ENCODE measurements around the gene CYLC1. TPM values are rescaled to one million over a fixed set of nuclear protein-coding genes. Genes with fewer than 3 reads are reported as not detected.

Gene CYLC1
- total and polyA plus RNA-seq, 2 of the 8 experiments (the other 6 are each of a cell fraction or from before 2014, with no cell fraction given), result not detected

DNA sequence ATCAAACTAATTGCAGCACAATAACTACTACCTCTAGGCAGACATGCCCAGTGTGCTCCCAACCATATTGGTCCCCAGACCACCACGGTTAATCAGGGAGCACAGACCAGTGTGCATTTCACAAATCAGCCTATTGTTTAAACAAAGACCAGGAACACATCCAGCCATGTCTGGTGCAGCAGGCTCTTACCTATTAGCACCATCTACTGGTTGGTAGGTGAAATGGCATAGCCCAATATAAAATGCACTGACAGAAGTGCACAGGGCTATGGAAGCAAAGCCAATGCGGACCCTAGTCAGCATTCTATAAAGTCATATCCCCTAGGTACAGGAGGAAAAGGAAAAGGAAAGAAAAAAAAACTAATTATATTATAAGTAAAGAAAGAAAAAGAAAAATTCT is 15.5 kb upstream of the CYLC1 start:
- Histone ChIP-seq H3K79me2 (ENCODE audit: control insufficient read depth in 1 of 2, insufficient read depth in 2 of 2, low read length in 2 of 2) (no peaks in the 10 kb centered on the region), H3K56ac (replicated peaks; ENCODE audit: insufficient read length, low read depth, low read length) (no peak overlapping the region), H2AFZ (ENCODE audit: low read length) (peak overlapping the region; percentile 96; the same call in 1 of the 2 replicates), H3K4me2 (ENCODE audit: insufficient read depth in 1 of 2, low read depth in 2 of 2, low read length in 2 of 2) (no peak overlapping the region), H4K8ac (ENCODE audit: extremely low read depth, insufficient read depth, low read length) (no peak overlapping the region), H2BK120ac (replicated peaks; ENCODE audit: low read depth, low read length) (no peak overlapping the region), H3K36me3 (ENCODE audit: control insufficient read depth in 2 of 4, insufficient read depth in 4 of 4, low read length in 3 of 4) (no peaks in the 10 kb centered on the region), H3K4me3 (ENCODE audit: extremely low read depth in 1 of 4, insufficient read depth in 2 of 4, low read depth in 3 of 4, low read length in 4 of 4) (no peak overlapping the region), H4K5ac (ENCODE audit: insufficient read length, low read depth, low read length) (no peak overlapping the region), H3K4ac (replicated peaks; ENCODE audit: insufficient read length, low read depth, low read length) (no peak overlapping the region), H4K20me1 (replicated peaks in 1 of 2; ENCODE audit: control insufficient read depth in 1 of 2, insufficient read depth in 2 of 2, low read length in 2 of 2) (no peaks in the 10 kb centered on the region), H3K23ac (ENCODE audit: insufficient read length) (no peak overlapping the region), H3K18ac (ENCODE audit: extremely low read depth, low read length) (no peak overlapping the region), H3K9ac (replicated peaks in 1 of 4; ENCODE audit: extremely low read depth in 1 of 4, low read depth in 3 of 4, low read length in 3 of 4) (no peak overlapping the region), H2BK15ac (ENCODE audit: low read length) (no peak overlapping the region), H3K14ac (ENCODE audit: insufficient read length) (no peak overlapping the region), H4K91ac (replicated peaks; ENCODE audit: insufficient read length, low read length) (no peak overlapping the region), H3K9me3 (ENCODE audit: insufficient read depth in 2 of 2, low read depth in 1 of 2, low read length in 1 of 2) (no peaks in the 10 kb centered on the region), H3K79me1 (ENCODE audit: low read depth, low read length) (no peaks in the 10 kb centered on the region), H2AK5ac (ENCODE audit: low read depth, low read length) (no peak overlapping the region), H2BK20ac (ENCODE audit: low read length) (no peak overlapping the region), H3K27me3 (replicated peaks in 1 of 4; ENCODE audit: control insufficient read depth in 3 of 4, extremely low read depth in 1 of 4, insufficient read depth in 3 of 4, low read length in 3 of 4) (no peaks in the 10 kb centered on the region), H3K4me1 (replicated peaks in 1 of 4; ENCODE audit: control insufficient read depth in 3 of 4, insufficient read depth in 4 of 4, low read length in 3 of 4) (no peaks in the 10 kb centered on the region), H2BK12ac (ENCODE audit: low read depth, low read length) (no peak overlapping the region), H3K27ac (ENCODE audit: low read depth, low read length) (no peak overlapping the region), H3K23me2 (ENCODE audit: low read depth, low read length) (no peaks in the 10 kb centered on the region), H2BK5ac (ENCODE audit: low read depth, low read length) (no peak overlapping the region)
- 34% methylated on average over 2 of the region's 2 CpGs; no CpG with 5 or more reads in 1 of the 2 experiments for WGBS, 2 experiments (ENCODE audit: extremely low coverage in 1 of 2, insufficient coverage in 1 of 2, insufficient read length in 1 of 2, insufficient replicate concordance in 2 of 2, low coverage in 1 of 2, low lambda C conversion rate in 2 of 2, missing lambda C conversion rate in 1 of 2)
- ChIA-PET POLR2A (ENCODE audit: partially characterized antibody) (no interaction called here), CTCF (ENCODE audit: partially characterized antibody) (interaction anchor here (0.7 to 1.6 kb wide), 6 partner anchors 9 to 88 kb away, joined by 3 to 5 read pairs (median 4); no protein-coding TSS in a partner anchor)
- FAIRE-seq (peak; percentile 87), DNase-seq (ENCODE audit: low read depth in 1 of 2, low spot score in 2 of 2) (no peak)
- TF ChIP-seq JUND (IDR thresholded peaks at IDR 0.05; ENCODE audit: low read length) (no peak), CBX8 (IDR thresholded peaks at IDR 0.05; ENCODE audit: borderline replicate concordance, low read depth, low read length) (no peak), RAD21 (IDR thresholded peaks at IDR 0.05 in 1 of 2, conservative IDR thresholded peaks at IDR 0.05 in 1 of 2; ENCODE audit: low read depth in 2 of 2, low read length in 2 of 2) (peak; percentile 65 to 74), KDM4A (IDR thresholded peaks at IDR 0.05; ENCODE audit: low read depth, low read length, severe bottlenecking) (no peak), JUN (IDR thresholded peaks at IDR 0.05; ENCODE audit: low read depth, low read length) (no peak), GTF2F1 (IDR thresholded peaks at IDR 0.05; ENCODE audit: borderline replicate concordance, low read depth, low read length) (no peak), EP300 (IDR thresholded peaks at IDR 0.05; ENCODE audit: borderline replicate concordance in 1 of 2, low read depth in 2 of 2, low read length in 2 of 2) (no peak)
- TF ChIP-seq, protein P1, sequence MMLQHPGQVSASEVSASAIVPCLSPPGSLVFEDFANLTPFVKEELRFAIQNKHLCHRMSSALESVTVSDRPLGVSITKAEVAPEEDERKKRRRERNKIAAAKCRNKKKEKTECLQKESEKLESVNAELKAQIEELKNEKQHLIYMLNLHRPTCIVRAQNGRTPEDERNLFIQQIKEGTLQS (IDR thresholded peaks at IDR 0.05; ENCODE audit: insufficient read depth, low read depth, low read length), result no peak
- TF ChIP-seq, protein P2, sequence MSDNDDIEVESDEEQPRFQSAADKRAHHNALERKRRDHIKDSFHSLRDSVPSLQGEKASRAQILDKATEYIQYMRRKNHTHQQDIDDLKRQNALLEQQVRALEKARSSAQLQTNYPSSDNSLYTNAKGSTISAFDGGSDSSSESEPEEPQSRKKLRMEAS (IDR thresholded peaks at IDR 0.05), result no peak
- TF ChIP-seq, protein P3, sequence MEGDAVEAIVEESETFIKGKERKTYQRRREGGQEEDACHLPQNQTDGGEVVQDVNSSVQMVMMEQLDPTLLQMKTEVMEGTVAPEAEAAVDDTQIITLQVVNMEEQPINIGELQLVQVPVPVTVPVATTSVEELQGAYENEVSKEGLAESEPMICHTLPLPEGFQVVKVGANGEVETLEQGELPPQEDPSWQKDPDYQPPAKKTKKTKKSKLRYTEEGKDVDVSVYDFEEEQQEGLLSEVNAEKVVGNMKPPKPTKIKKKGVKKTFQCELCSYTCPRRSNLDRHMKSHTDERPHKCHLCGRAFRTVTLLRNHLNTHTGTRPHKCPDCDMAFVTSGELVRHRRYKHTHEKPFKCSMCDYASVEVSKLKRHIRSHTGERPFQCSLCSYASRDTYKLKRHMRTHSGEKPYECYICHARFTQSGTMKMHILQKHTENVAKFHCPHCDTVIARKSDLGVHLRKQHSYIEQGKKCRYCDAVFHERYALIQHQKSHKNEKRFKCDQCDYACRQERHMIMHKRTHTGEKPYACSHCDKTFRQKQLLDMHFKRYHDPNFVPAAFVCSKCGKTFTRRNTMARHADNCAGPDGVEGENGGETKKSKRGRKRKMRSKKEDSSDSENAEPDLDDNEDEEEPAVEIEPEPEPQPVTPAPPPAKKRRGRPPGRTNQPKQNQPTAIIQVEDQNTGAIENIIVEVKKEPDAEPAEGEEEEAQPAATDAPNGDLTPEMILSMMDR (IDR thresholded peaks at IDR 0.05; ENCODE audit: control extremely low read depth in 1 of 3, insufficient read depth in 1 of 3, low read depth in 1 of 3, low read length in 3 of 3), result peak in 2 of 3 experiments; percentile 43 to 58; a peak in 3 of 4 replicates
